HG02759 (cell line): ENCODE measurements around the gene E2F2.

Experiments used
- ATAC-seq: cut with Tn5 transposase; IDR thresholded peaks from one replicate; pipeline ENCODE4 v1.9.1; 2021; ENCODE audit warnings: mild to moderate bottlenecking, moderate library complexity; ENCODE audit not compliant: unreplicated experiment

Gene E2F2

DNA sequence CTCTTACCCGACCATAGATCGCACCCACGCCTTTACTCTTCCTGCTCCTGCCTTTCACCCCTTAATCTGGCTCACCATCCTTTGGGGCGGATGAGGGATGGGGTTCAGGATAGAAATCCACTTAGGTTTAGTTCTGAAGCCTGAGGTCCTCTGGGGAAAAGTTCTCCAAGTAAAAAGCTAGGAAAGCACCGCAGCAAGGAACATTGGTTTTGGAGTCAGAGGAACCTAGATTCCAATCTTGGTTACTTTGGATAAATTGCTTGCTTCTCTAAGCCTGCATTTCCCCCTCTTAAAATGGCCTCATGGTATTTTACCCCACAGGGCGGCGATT, 46.1 kb downstream of the E2F2 start:
- ATAC-seq, result no peak

DNA sequence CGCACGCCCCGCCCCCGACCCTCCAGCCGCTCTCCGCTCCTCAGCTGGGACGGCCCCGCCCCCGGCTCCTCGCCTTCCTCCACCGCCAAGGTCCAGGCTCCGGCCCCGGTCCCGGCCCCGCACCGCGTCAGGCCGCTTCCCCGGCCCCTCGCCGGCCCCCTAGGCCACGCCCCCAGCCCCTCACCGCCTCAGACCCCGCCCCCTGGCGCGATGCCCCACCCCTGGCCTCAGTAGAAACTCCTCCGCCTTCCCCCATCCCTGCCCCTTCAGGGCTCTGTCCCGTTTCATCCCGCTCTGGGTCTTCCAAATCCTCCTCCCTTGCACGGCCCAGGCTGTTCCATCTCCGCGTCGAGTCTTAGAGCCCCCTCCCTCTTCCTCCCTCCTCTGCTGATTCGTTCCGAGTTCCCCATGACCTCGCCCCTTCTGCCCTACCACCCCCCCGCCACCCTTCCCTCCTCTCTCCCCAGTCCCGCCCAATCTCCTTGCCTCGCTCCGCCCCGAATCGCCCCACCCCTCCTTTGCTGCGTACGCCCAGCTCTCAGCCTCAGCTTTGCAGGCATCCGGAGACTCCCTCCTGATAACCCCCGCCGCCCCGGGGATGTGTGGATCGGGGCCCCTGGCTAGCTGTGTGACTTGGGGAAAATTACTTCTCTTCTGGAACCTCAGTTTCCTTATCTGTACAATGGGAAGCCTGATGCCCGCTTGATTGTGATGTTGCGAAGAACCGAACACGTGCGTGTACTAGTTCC, 46.6 kb downstream of the E2F2 start:
- peak; percentile 58 for ATAC-seq

DNA sequence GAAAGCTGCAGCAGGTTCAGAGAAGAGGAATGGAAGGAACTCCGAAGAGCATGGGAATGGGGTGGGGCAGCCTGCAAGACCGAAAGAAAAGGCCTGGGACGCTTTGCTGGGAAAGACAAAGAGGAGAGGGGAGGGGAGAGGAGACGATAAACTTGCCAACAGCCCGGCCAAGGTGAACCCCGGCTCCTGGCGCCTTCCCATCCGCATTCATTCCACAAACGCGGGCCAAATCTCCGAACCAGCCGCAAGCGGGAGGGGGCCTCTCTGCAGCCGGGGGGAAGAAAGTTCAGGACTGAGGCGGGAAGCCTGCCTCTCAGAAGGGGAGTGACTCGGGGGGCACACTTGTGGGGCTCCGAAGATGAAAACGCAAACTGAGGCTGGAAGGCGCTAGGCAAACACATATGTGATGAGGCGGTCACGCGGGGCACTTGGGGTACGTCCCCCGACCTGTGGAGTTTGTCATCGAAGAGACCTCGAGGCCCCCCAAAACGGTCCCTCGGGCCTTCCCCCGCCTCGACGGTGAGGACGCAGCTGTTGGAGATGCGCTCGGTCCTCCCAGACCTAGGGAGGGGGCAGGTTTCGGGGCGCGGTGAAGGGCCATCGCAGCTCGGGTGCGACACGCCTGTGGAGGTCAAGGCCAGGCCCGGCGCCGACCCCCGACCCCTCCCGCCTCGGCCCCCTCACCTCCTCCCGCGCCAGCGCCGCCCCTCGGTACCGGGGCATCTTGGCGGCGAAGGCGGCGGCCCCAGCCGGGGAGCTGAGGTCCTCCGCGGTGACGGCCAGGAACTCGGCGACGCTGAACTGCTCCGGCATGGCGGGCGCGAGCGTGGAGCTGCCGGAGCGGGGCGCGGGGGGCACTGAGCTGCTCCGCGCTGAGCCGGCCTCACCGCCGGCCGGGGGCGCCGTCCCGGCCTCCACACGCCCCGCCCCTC, 47.4 kb downstream of the E2F2 start, which contains the start of gene ASAP3:
TSS of gene ASAP3 (minus strand) at position 859 of the 932 bp plus-strand sequence. CDS start at position 813, 46 bp downstream.
- ATAC-seq, result no peak

DNA sequence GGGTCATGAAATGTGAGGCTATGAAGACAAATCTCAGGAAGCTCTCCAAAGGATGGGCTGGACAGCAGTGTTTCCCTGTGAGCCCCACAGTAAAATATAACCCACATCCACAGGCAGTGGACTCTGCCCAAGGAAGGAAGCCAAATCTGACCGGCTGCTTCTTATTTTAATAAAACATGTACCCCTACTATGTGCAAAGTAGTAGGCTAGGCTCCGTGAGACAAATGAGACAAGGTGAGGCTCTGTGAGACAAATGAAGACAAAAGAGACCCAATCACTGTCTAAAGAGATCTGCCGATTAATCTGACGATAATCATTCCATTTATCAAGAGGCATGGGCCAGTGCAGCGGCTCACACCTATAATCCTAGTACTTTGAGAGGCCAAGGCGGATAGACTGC, 49.1 kb downstream of the E2F2 start:
- ATAC-seq, result no peak

DNA sequence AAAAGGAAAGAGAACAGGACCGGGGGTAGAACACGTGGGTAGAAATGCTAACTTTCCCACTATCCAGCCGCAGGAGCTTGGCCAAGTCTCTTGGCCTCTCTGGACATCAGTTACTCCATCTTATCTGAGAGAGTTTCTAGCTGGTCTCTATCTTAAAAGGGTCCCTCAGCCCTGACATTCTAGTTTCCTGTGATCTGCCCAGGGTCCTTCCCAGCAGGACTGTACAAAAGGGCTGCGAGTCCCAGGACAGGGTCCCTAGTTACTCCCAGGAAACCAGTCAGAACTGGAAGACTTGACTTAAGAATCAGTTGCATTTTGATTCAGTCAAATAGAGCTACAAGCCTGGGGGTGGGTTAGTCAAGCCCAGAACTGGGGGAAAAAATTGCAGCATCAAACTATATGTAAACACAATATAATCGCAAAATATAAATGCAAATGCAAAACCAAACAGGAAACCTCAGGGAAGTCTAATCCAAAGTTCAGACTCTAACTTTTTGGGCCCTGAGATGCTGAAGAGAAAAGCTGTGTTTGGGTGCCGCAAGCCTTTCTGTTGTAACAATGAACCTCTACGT, 49.9 kb downstream of the E2F2 start:
- no peak for ATAC-seq

DNA sequence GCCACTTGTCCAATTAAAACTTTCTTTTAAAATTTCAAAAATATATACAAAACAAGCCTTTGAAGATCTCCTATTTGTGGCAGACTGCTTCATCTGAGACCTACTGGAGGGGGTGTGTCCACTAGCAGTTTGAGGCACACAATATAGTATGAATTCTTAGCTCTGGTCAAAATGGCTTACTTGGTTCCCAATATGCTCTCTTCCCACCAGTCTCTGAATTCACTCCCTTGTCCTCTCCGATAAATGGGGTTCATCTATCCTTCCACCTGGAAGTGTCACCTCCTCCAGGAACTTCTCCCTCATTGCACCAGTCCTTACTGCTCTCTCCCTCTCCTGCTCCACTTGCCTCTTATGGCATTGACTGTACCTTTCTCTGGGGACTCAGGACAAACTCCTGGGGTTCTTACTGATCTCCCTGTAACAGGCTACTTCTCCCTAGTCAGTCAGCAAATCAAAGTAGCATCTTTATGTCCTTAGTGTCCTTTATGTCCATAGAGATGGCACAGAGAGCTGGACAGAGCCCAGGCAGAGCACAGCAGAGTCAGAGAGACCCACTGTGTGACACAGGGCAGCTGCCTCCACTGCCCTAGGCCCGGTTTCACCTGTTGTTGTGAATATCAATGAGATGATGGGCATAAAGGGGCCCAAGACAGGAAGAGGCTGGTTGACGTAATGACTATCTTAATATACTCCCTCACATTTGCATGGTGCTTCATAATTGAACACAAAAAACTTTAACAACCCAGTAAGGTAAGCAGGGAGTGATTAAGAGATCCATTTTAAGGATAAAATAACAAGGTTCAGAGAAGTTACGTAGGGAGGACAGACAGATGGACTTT, 50.6 kb downstream of the E2F2 start:
- no peak for ATAC-seq

DNA sequence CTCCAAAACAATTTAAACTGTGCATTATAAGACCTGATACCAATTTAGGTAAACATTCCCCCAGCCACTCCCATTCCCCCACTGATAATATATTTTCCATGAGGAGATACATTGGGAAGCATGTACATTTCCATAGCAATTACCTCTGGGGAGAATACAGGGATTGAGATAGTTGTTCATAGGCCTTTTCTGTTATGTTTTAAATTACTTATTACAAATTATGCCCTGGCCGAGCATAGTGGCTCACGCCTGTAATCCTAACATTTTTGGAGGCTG, 51.4 kb downstream of the E2F2 start:
- no peak for ATAC-seq

DNA sequence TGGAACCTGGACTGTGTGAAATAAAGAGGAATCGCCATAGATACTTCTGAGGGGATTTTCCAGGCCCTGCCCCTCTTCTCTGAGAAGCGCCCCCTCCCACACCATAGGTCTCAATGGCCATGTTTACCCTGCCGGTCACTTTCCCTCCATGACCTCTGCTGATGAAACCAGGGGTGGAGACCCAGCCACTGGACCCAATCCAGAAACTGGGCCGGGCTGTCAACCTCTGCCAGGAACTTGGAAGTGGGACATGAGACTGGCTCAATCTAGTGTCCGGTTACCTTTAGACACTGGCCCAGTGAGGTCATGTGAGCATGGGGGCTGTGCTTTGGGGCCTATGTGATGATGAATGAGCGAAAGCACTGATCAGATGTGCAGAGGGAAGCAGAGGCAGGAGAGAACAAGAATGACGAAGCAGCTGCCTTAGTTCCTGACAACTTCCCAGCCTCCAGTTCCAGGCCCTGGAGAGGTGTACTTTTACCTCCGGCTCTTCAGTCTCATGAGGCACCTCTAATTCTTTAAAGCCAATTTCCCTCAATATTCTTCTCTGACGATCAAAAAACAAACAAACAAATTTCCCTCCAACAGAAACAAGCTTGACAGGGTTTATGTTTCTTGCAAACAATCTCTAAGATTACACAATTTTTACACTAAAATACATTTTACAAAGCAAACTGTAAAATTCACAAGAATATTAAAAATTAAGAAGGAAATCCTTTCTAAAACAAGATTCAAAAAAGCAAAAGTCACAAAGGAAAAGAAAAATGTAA, 52.0 kb downstream of the E2F2 start:
- no peak for ATAC-seq

DNA sequence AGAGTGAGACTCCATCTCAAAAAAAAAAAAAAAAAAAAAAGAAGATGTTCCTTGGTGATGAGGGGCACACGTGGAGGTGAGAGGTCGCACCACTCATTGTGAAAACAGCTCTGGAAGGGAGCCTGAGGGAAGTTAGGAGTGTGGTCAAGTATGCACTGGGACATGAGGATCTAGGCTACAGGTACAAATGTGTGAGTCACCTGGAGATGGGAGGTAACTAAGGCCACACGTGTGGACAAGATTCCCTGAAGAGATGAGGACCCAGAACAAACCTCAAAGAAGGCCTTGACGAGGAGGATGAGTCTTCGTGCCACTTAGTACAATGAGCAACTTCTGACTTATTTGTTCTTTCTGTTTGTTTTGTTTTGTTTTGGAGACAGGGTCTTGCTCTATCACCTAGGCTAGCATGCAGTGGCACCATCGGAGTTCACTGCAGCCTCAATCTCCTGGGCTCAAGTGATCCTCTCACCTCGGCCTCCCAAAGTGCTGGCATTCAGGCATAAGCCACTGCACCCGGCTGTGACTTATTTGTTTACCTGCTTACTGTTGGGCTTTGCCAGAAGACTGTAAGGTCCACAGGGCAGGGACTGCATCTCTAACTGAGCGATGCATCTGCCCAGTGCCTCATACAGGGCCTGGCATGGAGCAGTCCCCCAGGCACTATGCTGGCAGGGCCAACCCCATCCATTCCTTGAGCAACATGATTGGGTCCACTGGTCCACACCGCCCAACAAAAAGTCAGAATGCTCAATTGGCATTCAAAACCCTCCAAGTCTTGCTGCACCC, 53.5 kb downstream of the E2F2 start:
- ATAC-seq, result no peak

DNA sequence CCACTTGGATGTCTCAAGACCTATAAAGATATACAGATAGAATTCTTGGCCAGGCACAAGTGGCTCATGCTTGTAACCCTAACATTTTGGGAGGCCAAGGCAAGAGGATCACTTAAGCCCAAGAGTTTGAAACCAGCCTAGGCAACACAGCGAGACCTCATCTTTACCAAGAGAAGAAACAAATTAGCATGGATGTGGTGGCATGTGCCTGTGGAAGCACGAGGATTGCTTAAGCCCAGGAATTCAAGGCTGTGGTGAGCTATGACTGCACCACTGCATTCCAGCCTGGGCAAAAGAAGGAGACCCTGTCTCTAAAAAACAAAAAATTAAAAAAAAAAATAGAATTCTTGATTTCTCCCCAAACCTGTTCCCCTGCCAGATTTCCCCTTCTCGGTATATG, 55.4 kb downstream of the E2F2 start:
- no peak for ATAC-seq

DNA sequence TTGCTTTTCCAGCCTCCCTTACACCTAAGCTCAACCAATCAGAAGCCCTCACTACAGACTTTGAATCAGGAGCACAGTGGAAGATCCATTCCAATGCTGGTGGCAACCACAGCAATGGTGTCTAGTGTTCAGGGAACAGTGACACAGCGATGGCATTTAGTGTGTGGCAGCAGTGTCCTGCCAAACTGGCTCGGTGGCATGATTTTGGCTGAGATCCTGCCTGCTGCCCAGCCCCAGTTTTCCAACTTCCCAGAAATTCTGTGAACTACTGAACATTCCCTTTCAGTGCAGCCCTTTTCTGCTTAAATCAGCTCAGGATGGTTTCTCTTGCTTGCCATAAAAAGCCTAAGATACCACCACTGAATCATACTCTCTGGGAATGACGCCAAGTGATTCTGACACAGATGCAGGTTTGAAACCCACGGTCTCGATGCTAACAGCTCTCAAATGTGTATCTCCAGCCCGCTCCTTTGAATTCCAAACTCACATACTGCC, 55.9 kb downstream of the E2F2 start:
- no peak for ATAC-seq

DNA sequence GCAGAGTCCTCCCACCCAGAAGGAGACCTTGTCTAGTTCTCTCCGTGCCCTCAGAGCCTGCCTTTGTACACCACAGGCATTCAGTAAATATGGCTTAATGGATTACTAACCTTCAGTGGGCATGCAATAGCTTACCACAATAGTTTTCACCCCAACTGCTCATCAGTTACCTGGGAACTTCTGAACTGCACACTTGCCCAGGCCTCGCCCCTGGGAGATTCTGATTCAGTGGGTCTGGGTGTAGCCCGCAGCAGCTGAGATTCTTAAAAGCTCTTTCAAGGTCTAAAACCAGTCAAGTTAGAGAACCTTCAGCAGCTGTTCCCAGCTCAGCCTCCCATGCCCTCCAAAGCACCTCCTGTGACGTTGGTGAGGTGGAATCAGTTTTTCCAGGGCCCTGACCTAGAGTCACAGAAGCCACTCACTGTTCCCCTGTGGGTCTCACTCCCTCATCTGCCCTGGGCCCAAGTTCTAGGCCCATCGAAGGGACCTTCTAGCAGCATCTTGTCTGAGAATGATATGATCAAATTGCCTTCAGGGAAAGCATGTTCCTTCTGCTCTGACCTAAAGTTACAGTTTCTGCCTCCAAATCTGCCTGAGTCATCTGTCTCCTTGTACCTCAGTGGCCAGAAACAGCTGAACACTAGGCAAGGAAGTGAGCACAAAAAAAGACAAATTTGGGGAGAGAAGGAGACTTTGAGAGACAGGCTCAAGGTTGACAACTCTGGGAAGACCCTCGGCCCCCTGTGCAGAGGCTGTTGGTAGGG, 57.8 kb downstream of the E2F2 start:
- ATAC-seq, result no peak

DNA sequence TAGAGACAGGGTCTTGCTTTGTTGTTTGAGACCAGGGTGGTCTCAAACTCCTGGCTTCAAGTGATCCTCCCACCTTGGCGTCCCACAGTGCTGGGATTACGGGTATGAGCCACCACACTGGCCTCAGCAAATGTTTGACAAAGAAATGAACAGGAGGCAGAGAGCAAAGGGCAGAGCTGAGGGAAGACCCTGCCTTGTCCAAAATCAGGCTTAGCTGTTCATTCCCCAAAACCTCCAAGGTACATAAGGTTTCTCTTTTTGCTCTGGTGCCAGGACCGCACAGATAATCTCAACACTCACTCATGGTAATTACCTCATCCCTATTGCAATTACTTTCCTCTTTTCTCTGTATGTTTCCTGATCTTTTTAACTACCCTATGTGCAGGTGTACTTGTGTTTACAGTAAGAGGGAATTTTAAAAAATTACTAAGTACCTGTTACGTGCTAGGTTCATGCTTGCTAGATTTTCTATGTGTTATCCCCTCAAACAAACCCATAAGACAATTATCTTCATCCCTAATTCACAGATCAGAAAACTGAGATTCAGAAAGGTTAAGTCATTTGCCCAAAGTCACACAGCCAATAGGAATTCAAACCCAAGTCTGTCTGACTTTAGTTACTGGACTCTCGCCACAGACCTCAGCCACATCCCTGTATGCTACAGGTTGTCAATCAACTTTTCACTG, 58.5 kb downstream of the E2F2 start:
- no peak for ATAC-seq

DNA sequence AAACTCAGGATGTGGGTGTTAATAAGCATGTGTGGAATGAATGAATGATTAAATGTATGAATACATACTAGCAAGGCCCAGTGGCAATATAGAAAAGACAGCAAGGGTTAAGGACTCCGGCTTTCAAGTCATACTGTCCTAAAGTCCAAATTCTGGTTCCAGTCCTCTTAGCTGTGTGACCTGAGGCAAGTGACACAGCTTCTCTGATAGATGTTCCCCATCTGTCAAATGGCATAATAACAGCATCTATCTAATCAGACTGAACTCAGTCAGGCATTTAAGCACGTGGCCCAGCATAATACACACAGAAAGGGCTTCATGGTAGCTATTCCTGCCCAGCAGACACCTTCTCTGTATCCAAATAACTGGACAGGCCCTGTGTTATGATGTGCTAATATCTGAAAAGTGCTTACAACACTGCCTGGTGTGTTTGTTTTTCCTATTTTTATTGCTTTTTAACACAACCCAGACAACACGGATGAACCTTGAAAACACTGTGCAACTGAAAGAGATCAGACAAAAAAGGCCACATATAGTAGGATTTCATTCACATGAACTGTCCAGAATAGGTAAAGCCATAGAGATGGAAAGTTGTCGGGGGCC, 59.5 kb downstream of the E2F2 start:
- ATAC-seq, result no peak

DNA sequence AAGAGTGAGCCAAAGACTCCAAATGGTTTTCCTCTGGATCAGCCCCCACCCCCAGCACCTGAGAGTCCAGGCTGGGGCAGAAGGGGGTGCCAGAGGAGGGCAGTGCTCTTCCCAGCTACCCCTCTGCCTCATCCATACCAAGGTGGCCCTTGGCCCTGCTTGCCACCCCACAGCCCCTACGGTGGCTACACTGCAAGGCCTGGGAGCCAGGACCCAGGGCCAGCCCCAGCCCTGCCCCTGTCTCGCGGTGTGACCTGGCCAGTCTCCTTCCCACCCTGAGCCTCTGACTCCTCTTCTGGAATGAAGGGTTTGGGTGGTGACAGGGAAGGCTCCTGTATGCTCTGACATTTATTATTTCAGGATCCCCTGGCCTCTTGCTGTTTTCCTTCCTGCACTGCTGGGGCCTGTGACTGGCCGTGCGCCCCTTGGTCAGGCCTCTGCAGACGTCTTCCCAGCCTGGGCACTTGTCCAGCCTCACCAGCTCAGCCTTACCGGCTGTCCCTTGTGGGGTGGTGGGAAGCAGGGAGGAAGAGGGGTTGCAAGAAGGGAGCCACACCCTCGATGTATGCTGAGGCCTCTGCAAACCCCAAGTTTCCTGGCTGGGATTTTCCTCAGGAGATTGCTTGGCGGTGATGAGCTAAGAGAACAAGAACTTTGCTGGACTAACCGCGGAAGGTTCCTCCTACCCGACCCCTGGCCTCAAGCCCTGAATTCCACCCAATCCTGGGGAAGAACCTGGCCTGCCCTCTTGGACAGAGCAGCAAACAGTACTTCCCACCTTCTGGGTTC, 60.6 kb downstream of the E2F2 start:
- no peak for ATAC-seq

DNA sequence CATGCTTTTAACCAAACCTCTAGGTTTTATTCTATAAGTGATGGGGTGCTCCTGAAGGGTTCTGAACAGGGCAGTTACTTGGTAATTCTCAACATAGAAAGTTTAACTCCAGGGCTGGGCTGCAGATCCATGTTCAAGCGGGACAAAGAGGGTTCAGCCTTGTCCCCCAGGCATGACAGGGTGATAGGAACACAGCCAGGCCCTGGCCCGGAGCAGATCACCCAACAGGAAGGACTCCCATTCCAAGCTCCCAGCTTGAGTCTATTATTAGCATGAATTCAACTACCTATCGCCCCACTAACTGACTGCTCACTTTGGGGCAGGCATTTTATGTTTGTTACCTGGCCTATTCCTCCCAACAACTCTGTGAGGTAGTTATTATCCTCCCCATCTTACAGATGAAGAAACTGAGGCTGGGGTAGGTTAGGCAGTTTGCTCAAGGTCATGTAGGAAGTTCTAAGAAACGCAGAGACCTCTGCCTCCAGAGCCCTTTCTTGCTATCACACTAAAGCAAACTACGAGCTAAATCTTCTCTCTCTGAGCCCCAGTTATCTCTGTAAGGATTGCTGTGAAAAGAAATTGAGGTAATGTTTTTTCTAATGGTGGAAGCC, 61.6 kb downstream of the E2F2 start:
- no peak for ATAC-seq
